Globus pallidus (tissue), 1 donor: ENCODE data around the gene ZNF335.

Source experiments
- DNase-seq: peaks from one replicate; pipeline ENCODE4 v3.0.0-alpha.2; 2015; ENCODE audit warnings: low spot score

ZNF335 gene

GRCh38 chr20:45952861-45953260, 19.1 kb downstream of the ZNF335 start:
- DNase-seq: no peak

- DNase-seq: no peak
Measured at GRCh38 chr20:45951925-45952834, 19.8 kb downstream of the ZNF335 start.

GRCh38 chr20:45950330-45950646, 21.7 kb downstream of the ZNF335 start:
- DNase-seq: no peak

GRCh38 chr20:45949542-45950329, 22.3 kb downstream of the ZNF335 start:
- DNase-seq: no peak

GRCh38 chr20:45948742-45949541, 23.1 kb downstream of the ZNF335 start:
- no peak for DNase-seq

- no peak for DNase-seq
Measured at GRCh38 chr20:45948261-45948733, 23.7 kb downstream of the ZNF335 start.

- DNase-seq: no peak
Measured at GRCh38 chr20:45947110-45947866, 24.7 kb downstream of the ZNF335 start.

GRCh38 chr20:45946149-45946970, 25.6 kb downstream of the ZNF335 start:
- no peak for DNase-seq

- DNase-seq: no peak
Measured at GRCh38 chr20:45945678-45946148, 26.3 kb downstream of the ZNF335 start.

GRCh38 chr20:45944965-45945677, 26.9 kb downstream of the ZNF335 start:
- no peak for DNase-seq

- DNase-seq: no peak
Measured at GRCh38 chr20:45944151-45944964, 27.6 kb downstream of the ZNF335 start.

GRCh38 chr20:45943613-45944012, 28.4 kb downstream of the ZNF335 start:
- no peak for DNase-seq

- no peak for DNase-seq
Measured at GRCh38 chr20:45940469-45940868, 31.5 kb downstream of the ZNF335 start.

- DNase-seq: no peak
Measured at GRCh38 chr20:45940053-45940452, 31.9 kb downstream of the ZNF335 start.

- DNase-seq: no peak
Measured at GRCh38 chr20:45938727-45939438, 33.1 kb downstream of the ZNF335 start.

GRCh38 chr20:45937765-45938164, 34.2 kb downstream of the ZNF335 start:
- DNase-seq: no peak

- peak; percentile 40 for DNase-seq
Measured at GRCh38 chr20:45935416-45936046, 36.5 kb downstream of the ZNF335 start.
